ENCODE data around the gene FBXO36. TPM values are rescaled to one million over a fixed set of nuclear protein-coding genes. Genes with fewer than 3 reads are reported as not detected.
"Not testable (repeated sequence)": the region's sequence is repeated elsewhere in the genome, so short reads cannot be mapped to it uniquely, and the experiment has no call there.

Gene FBXO36
- total and polyA plus RNA-seq, 2 of the 4 experiments (the other 2 are of a cell fraction) = 1.3 to 2.2 TPM

DNA sequence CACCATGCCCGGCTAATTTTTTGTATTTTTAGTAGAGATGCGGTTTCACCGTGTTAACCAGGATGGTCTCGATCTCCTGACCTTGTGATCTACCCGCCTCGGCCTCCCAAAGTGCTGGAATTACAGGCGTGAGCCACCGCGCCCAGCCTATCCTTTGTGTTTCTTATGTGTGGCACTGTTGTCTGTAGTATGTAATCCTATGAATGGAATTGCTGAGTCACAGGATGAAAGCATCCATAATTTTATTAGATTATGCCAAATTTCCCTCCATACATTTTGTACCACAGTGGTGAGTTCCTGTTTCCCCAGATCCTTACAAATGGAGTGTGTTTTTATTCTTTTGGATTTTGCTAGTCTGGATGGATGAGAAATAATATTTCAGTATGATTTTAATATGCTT is 41.3 kb downstream of the FBXO36 start:
- dilution Hi-C loops (cut with HindIII; ENCODE audit: low sequenced_read_pairs, unreplicated experiment); H3K18ac ChIP-seq (ENCODE audit: low read depth, low read length); H2AFZ ChIP-seq (replicated peaks; ENCODE audit: low read length, poor library complexity); intact Hi-C loops (cut with micrococcal nuclease); H4K8ac ChIP-seq (ENCODE audit: low read depth in 2 of 2, low read length in 2 of 2); H3K27me3 ChIP-seq (ENCODE audit: control insufficient read depth, insufficient read depth, low read length); H3K4me2 ChIP-seq (ENCODE audit: low read depth, low read length); H2BK15ac ChIP-seq (ENCODE audit: low read depth, low read length); in situ Hi-C loops (cut with MboI; ENCODE audit: low sequenced_read_pairs); H3K9ac ChIP-seq (ENCODE audit: low read depth, low read length); H3K27ac ChIP-seq (ENCODE audit: insufficient read depth, low read length); H4K20me1 ChIP-seq (ENCODE audit: insufficient read depth, low read length); ATAC-seq (ENCODE audit: low read depth); H3K9me3 ChIP-seq (ENCODE audit: control insufficient read depth, insufficient read depth, low read length); H2BK20ac ChIP-seq (ENCODE audit: low read depth, low read length); H3K14ac ChIP-seq (replicated peaks; ENCODE audit: low read depth, low read length); CTCF ChIA-PET; H3K4ac ChIP-seq (ENCODE audit: low read depth, low read length); H3K4me1 ChIP-seq (ENCODE audit: control insufficient read depth, insufficient read depth, low read length); H3K4me3 ChIP-seq (ENCODE audit: insufficient read depth, low read depth, low read length); H2AK5ac ChIP-seq (ENCODE audit: low read depth, low read length); BruUV-seq (replicated peaks); H2BK5ac ChIP-seq (ENCODE audit: low read depth, low read length, poor library complexity, severe bottlenecking); H2BK120ac ChIP-seq (ENCODE audit: low read depth, low read length); H2AK9ac ChIP-seq (replicated peaks; ENCODE audit: low read depth, low read length, poor library complexity); H3K79me1 ChIP-seq (ENCODE audit: low read depth in 1 of 2, low read length in 2 of 2); H3K9me1 ChIP-seq (ENCODE audit: insufficient read depth, low read length); H4K91ac ChIP-seq (ENCODE audit: insufficient read depth, low read depth, low read length); H4K5ac ChIP-seq (ENCODE audit: low read depth, low read length); H3K36me3 ChIP-seq (ENCODE audit: control insufficient read depth, insufficient read depth, low read length); H3K56ac ChIP-seq (ENCODE audit: extremely low read depth, insufficient read depth, low read length); POLR2A ChIA-PET (ENCODE audit: unreplicated experiment); H3K23ac ChIP-seq (ENCODE audit: low read depth, low read length): not testable (repeated sequence)
- TF ChIP-seq NFE2L2 (IDR thresholded peaks at IDR 0.05; ENCODE audit: low read depth, low read length) = peak; percentile 77
- DNase-seq = peak; percentile 13
- no CpG with 5 or more reads among the region's 9 CpGs for WGBS, 2 experiments (ENCODE audit: extremely low coverage in 2 of 2, insufficient read length in 1 of 2)

Data from IMR-90 (cell line).